ENCODE measurements around the gene DPT.

- TF ChIP-seq POLR2AphosphoS5 (IDR thresholded peaks at IDR 0.05) = no peak
- no peak for TF ChIP-seq CTCF (IDR thresholded peaks at IDR 0.05)
- no peak for TF ChIP-seq POLR2A (IDR thresholded peaks at IDR 0.05; ENCODE audit: low read depth)
- TF ChIP-seq EP300 (IDR thresholded peaks at IDR 0.05) = no peak
Observed at GRCh38 chr1:168671782-168672181, 57.2 kb downstream of the DPT start.
